HG03095 (cell line): ENCODE measurements around the gene MRPL45.

Source experiments
- ATAC-seq: cut with Tn5 transposase; IDR thresholded peaks from one replicate; pipeline ENCODE4 v1.9.1; 2021; ENCODE audit warnings: moderate library complexity; ENCODE audit not compliant: unreplicated experiment

The MRPL45 gene

GRCh38 chr17:38344420-38344745 lies 47.4 kb downstream of the MRPL45 start:
- ATAC-seq, result no peak

- ATAC-seq, result no peak
Observed at GRCh38 chr17:38345743-38346142, 48.8 kb downstream of the MRPL45 start.

GRCh38 chr17:38349097-38349730 lies 52.2 kb downstream of the MRPL45 start:
- no peak for ATAC-seq

GRCh38 chr17:38350035-38350434 lies 53.1 kb downstream of the MRPL45 start:
- no peak for ATAC-seq

- ATAC-seq, result peak; percentile 81
Observed at GRCh38 chr17:38351412-38352222, 54.6 kb downstream of the MRPL45 start, which contains the start of gene SOCS7. SOCS7 (plus strand) TSS chr17:38351844; CDS start chr17:38352053, 209 bp downstream.

- no peak for ATAC-seq
Observed at GRCh38 chr17:38352245-38353085, 55.5 kb downstream of the MRPL45 start.

GRCh38 chr17:38353086-38353604 lies 56.2 kb downstream of the MRPL45 start:
- no peak for ATAC-seq

GRCh38 chr17:38353668-38354067 lies 56.7 kb downstream of the MRPL45 start:
- ATAC-seq, result no peak

- ATAC-seq, result no peak
Observed at GRCh38 chr17:38354466-38354865, 57.5 kb downstream of the MRPL45 start.

- ATAC-seq, result no peak
Observed at GRCh38 chr17:38355251-38355650, 58.3 kb downstream of the MRPL45 start.

GRCh38 chr17:38357486-38358123 lies 60.6 kb downstream of the MRPL45 start:
- ATAC-seq, result no peak

GRCh38 chr17:38358586-38359513 lies 61.9 kb downstream of the MRPL45 start:
- no peak for ATAC-seq

- no peak for ATAC-seq
Observed at GRCh38 chr17:38361694-38362465, 64.9 kb downstream of the MRPL45 start.

GRCh38 chr17:38363016-38363415 lies 66.0 kb downstream of the MRPL45 start:
- no peak for ATAC-seq

GRCh38 chr17:38364741-38365140 lies 67.8 kb downstream of the MRPL45 start:
- no peak for ATAC-seq

GRCh38 chr17:38369124-38369886 lies 72.3 kb downstream of the MRPL45 start:
- ATAC-seq, result no peak
